ENCODE data around the gene TNS2. TPM values are rescaled to one million over a fixed set of nuclear protein-coding genes. Genes with fewer than 3 reads are reported as not detected.

Gene TNS2
- total and polyA plus RNA-seq, 2 of the 13 experiments (the other 11 are each of a cell fraction or from before 2014, with no cell fraction given) = 8.9 to 20.4 TPM

DNA sequence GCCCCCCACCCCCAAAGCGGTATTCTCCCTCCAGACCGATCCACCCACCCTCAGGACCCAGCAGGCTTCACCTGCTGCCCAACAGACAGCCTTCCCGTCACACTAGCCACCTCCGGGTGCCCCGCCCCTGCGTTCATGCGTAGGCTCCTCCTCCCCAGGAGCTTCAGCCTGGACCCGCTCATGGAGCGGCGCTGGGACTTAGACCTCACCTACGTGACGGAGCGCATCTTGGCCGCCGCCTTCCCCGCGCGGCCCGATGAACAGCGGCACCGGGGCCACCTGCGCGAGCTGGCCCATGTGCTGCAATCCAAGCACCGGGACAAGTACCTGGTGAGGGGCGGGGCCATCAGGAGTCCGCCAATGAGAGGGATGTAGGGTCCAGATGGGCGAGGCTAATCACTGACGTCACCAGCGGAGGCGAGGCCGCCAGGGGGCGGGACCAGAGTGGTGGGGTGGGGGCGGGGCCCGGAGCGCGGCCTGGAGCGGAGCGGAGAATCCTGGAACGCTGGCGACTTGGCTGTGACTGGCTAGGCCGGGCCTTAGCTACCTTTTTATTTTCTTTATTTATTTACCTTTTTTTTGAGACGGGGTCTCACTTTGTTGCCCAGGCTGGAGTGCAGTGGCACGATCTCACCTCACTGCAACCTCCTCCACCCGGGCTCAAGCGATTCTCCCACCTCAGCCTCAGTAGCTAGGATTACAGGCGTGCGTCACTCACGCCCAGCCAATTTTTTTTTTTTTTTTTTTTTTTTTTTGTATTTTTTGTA is 4.4 kb downstream of the TNS2 start (continued):
- no peak for TF ChIP-seq SNAPC2 (CRISPR knock-in tag; IDR thresholded peaks at IDR 0.05)
- TF ChIP-seq MAFF (IDR thresholded peaks at IDR 0.05; ENCODE audit: low read depth, low read length) = no peak
- TF ChIP-seq TGIF2 (CRISPR knock-in tag; IDR thresholded peaks at IDR 0.05) = peak; percentile 18; the same call in 1 of the 2 replicates
- TF ChIP-seq HMGXB4 (CRISPR knock-in tag; IDR thresholded peaks at IDR 0.05; ENCODE audit: borderline replicate concordance in 1 of 2, low read depth in 1 of 2) = no peak
- TF ChIP-seq TAF15 (IDR thresholded peaks at IDR 0.05; ENCODE audit: low read depth, low read length, poor library complexity, severe bottlenecking) = peak; percentile 65
- no peak for TF ChIP-seq CC2D1A (CRISPR knock-in tag; IDR thresholded peaks at IDR 0.05)
- TF ChIP-seq ZNF333 (CRISPR knock-in tag; IDR thresholded peaks at IDR 0.05; ENCODE audit: borderline replicate concordance) = no peak
- no peak for TF ChIP-seq ELF4 (CRISPR knock-in tag; IDR thresholded peaks at IDR 0.05; ENCODE audit: borderline replicate concordance)
- no peak for TF ChIP-seq MBD4 (IDR thresholded peaks at IDR 0.05; ENCODE audit: borderline replicate concordance, low read length)
- TF ChIP-seq MXD3 (CRISPR knock-in tag; IDR thresholded peaks at IDR 0.05) = no peak
- TF ChIP-seq SATB2 (CRISPR knock-in tag; IDR thresholded peaks at IDR 0.05) = no peak
- TF ChIP-seq ZNF792 (CRISPR knock-in tag; IDR thresholded peaks at IDR 0.05) = no peak
- TF ChIP-seq SAFB2 (CRISPR knock-in tag; IDR thresholded peaks at IDR 0.05; ENCODE audit: borderline replicate concordance, low read depth) = no peak
- no peak for TF ChIP-seq RFXANK (CRISPR knock-in tag; IDR thresholded peaks at IDR 0.05)
- TF ChIP-seq HOXA5 (CRISPR knock-in tag; IDR thresholded peaks at IDR 0.05) = no peak
- TF ChIP-seq SSRP1 (CRISPR knock-in tag; IDR thresholded peaks at IDR 0.05) = no peak
- no peak for TF ChIP-seq ZNF720 (CRISPR knock-in tag; IDR thresholded peaks at IDR 0.05)
- peak; percentile 35; the same call in 1 of the 2 replicates for TF ChIP-seq RFX5 (IDR thresholded peaks at IDR 0.05; ENCODE audit: low read depth, low read length)
- peak; percentile 76; the same call in 1 of the 3 replicates for TF ChIP-seq MXI1 (IDR thresholded peaks at IDR 0.05; ENCODE audit: borderline replicate concordance, low read depth, low read length)
- no peak for TF ChIP-seq GLI4 (CRISPR knock-in tag; IDR thresholded peaks at IDR 0.05; ENCODE audit: borderline replicate concordance)
- TF ChIP-seq BRCA1 (CRISPR knock-in tag; IDR thresholded peaks at IDR 0.05) = no peak
- no peak for TF ChIP-seq SMYD3 (CRISPR knock-in tag; IDR thresholded peaks at IDR 0.05)
- peak; percentile 54 for TF ChIP-seq ZFY (CRISPR knock-in tag; IDR thresholded peaks at IDR 0.05)
- TF ChIP-seq FOXA1 (IDR thresholded peaks at IDR 0.05) = no peak
- TF ChIP-seq FOXA1 (CRISPR knock-in tag; IDR thresholded peaks at IDR 0.05) = no peak
- TF ChIP-seq ZNF564 (CRISPR knock-in tag; IDR thresholded peaks at IDR 0.05) = no peak
- no peak for TF ChIP-seq ZUFSP (CRISPR knock-in tag; IDR thresholded peaks at IDR 0.05; ENCODE audit: borderline replicate concordance)
- TF ChIP-seq ADNP (CRISPR knock-in tag; IDR thresholded peaks at IDR 0.05) = no peak
- no peak for TF ChIP-seq ARNT (IDR thresholded peaks at IDR 0.05)
- no peak for TF ChIP-seq ZNF20 (CRISPR knock-in tag; IDR thresholded peaks at IDR 0.05)
- no peak for TF ChIP-seq RXRB (CRISPR knock-in tag; IDR thresholded peaks at IDR 0.05; ENCODE audit: borderline replicate concordance)
- TF ChIP-seq IRF2 (CRISPR knock-in tag; IDR thresholded peaks at IDR 0.05) = no peak

All from HepG2 (cell line).